ENCODE results near the gene CCDC34. TPM values are rescaled to one million over a fixed set of nuclear protein-coding genes. Genes with fewer than 3 reads are reported as not detected.

Gene CCDC34
- total and polyA plus RNA-seq, 8 donors: 0.89 to 65.8 (median 7.0) TPM; not detected in 1

DNA sequence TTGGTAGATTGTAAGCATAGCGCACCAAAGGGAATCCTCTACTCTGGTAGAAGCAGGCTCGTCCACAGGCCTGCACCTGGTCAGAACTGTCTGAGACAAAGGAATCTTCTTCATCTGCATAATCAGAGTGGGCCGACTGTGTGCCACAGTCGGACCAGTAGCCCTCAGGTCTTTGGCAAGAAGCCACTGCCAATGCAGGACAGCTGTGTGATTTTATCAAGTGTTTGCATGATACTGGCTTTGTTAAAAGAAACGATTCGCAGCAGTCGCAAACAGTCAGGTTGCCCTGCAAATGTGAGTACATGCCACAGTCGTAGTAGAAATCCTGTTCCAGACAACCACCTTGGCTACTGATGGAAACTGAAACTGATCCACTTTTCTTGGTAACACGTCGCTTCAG lies 4.9 kb upstream of the CCDC34 start:
- Histone ChIP-seq H3K27me3 (no peaks in the 10 kb centered on the region), H3K27ac (no peak overlapping the region), H3K4me1 (peaks cover 5 to 39% (median 25%) of the 10 kb centered on the region in 4 donors), H3K36me3 (peaks cover 0 to 30% (median 28%) of the 10 kb centered on the region in 4 donors), H3K9me3 (no peaks in the 10 kb centered on the region), H3K4me3 (no peak overlapping the region)
- intact Hi-C loops (cut with DNase I; ENCODE audit: low total_unique reads): no loop called here
- TF ChIP-seq, protein P1, sequence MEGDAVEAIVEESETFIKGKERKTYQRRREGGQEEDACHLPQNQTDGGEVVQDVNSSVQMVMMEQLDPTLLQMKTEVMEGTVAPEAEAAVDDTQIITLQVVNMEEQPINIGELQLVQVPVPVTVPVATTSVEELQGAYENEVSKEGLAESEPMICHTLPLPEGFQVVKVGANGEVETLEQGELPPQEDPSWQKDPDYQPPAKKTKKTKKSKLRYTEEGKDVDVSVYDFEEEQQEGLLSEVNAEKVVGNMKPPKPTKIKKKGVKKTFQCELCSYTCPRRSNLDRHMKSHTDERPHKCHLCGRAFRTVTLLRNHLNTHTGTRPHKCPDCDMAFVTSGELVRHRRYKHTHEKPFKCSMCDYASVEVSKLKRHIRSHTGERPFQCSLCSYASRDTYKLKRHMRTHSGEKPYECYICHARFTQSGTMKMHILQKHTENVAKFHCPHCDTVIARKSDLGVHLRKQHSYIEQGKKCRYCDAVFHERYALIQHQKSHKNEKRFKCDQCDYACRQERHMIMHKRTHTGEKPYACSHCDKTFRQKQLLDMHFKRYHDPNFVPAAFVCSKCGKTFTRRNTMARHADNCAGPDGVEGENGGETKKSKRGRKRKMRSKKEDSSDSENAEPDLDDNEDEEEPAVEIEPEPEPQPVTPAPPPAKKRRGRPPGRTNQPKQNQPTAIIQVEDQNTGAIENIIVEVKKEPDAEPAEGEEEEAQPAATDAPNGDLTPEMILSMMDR (IDR thresholded peaks at IDR 0.05): no peak
- no peak for TF ChIP-seq EP300 (IDR thresholded peaks at IDR 0.05)
- TF ChIP-seq POLR2AphosphoS5 (IDR thresholded peaks at IDR 0.05): no peak
- no peak for TF ChIP-seq POLR2A (IDR thresholded peaks at IDR 0.05)
- 54 to 72% (median 65%) methylated on average over 10 of the region's 10 CpGs for WGBS, 5 donors
- DNase-seq: no peak

DNA sequence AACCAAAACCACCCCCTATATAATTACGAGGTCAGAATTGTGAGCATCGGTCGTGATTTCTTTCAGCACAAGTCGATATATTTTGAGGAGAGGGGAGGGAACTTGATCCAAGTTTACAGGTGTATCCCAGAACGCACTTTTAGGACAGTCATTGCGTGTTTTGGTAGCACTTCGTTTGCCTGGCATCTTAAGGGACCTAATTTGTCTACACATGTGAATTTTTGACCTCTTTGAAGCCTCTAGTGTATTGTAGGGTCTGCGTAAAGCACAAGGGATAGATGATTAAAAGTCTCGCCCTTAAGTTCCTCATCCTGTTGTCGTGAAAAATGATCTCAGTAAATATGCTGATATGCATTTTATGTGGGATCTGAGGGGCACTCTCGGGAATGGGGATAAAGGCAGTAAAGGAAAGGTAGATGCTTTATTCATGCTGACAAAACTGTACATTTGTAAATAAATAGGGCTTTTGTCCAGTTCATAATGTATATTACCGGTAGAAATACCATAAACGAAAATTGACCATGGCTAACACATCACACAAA lies 632 bp upstream of the CCDC34 start:
- peak overlapping the region; percentile 24 to 77 (median 71) for H3K27ac ChIP-seq
- 29 to 41% (median 33%) methylated on average over 13 of the region's 13 CpGs for WGBS, 5 donors
- peaks cover 0 to 15% (median 13%) of the 10 kb centered on the region in 4 donors for H3K36me3 ChIP-seq
- TF ChIP-seq POLR2A (IDR thresholded peaks at IDR 0.05) (no peak), EP300 (IDR thresholded peaks at IDR 0.05) (no peak), POLR2AphosphoS5 (IDR thresholded peaks at IDR 0.05) (no peak)
- TF ChIP-seq, protein P1 (IDR thresholded peaks at IDR 0.05): no peak
- no peaks in the 10 kb centered on the region for H3K9me3 ChIP-seq
- intact Hi-C loops (cut with DNase I; ENCODE audit: low total_unique reads): no loop called here
- DNase-seq: no peak
- peak overlapping the region; percentile 74 to 86 (median 82) for H3K4me3 ChIP-seq
- H3K4me1 ChIP-seq: peaks cover 0 to 29% (median 25%) of the 10 kb centered on the region in 4 donors
- no peaks in the 10 kb centered on the region for H3K27me3 ChIP-seq

DNA sequence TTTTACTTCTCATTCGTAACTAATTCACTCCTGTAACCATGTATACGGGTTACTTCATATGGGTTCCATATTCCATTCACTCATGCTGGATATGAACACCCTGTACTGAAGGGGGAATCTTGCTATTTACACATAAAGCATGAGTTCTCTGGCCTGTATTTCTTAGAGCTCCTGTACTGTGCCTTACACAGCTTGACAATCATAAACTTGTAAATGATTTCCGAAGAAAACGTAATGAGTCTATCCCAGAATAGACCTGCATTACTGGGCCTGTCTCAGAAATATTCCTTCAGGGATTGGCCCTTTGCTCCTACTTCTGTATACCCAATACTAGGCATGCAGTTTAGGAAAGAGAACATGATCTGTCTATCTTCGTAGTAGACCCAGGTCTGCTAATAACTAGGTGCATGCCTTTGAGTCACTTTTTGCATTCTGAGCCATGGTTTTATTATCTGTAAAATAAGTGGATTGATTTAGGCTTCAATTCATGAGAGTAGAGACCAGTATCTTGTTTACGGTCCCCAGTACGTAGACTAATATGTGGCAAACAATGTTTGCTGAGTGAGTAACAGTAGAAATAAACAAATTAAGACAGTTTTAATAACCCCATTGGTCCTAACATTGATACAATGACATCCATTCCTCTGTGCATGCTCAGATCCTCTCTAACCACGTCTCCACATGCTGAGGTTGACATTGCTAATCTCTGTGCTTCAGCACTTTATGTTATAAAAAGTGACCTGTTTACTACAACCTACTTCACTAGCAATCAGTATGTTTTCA lies 1.2 kb downstream of the CCDC34 start:
- TF ChIP-seq POLR2A (IDR thresholded peaks at IDR 0.05): no peak
- TF ChIP-seq, protein P1 (IDR thresholded peaks at IDR 0.05): no peak
- TF ChIP-seq EP300 (IDR thresholded peaks at IDR 0.05): no peak
- TF ChIP-seq POLR2AphosphoS5 (IDR thresholded peaks at IDR 0.05): no peak

DNA sequence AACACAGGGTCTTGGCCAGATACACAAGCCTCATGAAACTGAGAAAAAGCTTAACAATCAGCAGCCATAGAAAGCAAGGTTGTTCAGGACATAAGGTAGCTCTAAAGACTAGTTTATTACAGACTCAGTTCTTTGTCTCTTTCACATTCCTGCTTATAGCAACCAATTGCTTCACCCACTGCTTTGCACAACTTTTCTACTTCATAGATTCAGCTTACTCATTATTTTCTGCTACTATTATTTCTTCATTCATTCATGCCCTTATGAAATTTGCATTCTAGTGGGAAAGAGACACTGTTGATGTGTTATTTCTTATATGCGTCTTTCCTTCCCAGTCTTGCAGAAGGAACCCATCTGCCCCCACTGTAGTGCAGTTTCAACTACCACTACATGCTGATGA lies 4.7 kb downstream of the CCDC34 start:
- Histone ChIP-seq H3K4me1 (peaks cover 0 to 37% (median 22%) of the 10 kb centered on the region in 4 donors), H3K27me3 (no peaks in the 10 kb centered on the region), H3K36me3 (no peaks in the 10 kb centered on the region), H3K4me3 (no peak overlapping the region), H3K9me3 (no peaks in the 10 kb centered on the region), H3K27ac (peak overlapping the region in 1 of 5 donors; percentile 52)
- 77 to 94% (median 93%) methylated on average over 1 of the region's 1 CpG for WGBS, 5 donors
- TF ChIP-seq, protein P1 (IDR thresholded peaks at IDR 0.05): no peak
- TF ChIP-seq POLR2AphosphoS5 (IDR thresholded peaks at IDR 0.05) (no peak), EP300 (IDR thresholded peaks at IDR 0.05) (no peak), POLR2A (IDR thresholded peaks at IDR 0.05) (no peak)
- DNase-seq: no peak
- intact Hi-C loops (cut with DNase I; ENCODE audit: low total_unique reads): no loop called here

More for the DNA sequence above, 1.2 kb downstream of the CCDC34 start:
- intact Hi-C loops (cut with DNase I; ENCODE audit: low total_unique reads): no loop called here
- no peak for DNase-seq
- Histone ChIP-seq H3K27ac (no peak overlapping the region), H3K4me1 (peaks cover 0 to 34% (median 29%) of the 10 kb centered on the region in 4 donors), H3K4me3 (peak overlapping the region in 1 of 4 donors; percentile 83), H3K36me3 (no peaks in the 10 kb centered on the region), H3K9me3 (no peaks in the 10 kb centered on the region), H3K27me3 (no peaks in the 10 kb centered on the region)
- WGBS, 5 donors: 53 to 68% (median 55%) methylated on average over 8 of the region's 8 CpGs

Measured in stomach (tissue), 9 donors.